Calu3 (cell line): ENCODE data around the gene GOLT1A. TPM values are rescaled to one million over a fixed set of nuclear protein-coding genes. Genes with fewer than 3 reads are reported as not detected.

Experiments
- BruUV-seq: library from RNA; stranded (reverse); fragments of 400-500 nt; replicated peaks from 2 replicates; lab custom pipeline; 2021; lab: Mats Ljungman, UMichigan
- CTCF ChIA-PET: fragments of 300-600 bp; sonication (Branson Sonifier 250); formaldehyde crosslinking; loops from one replicate; lab custom pipeline; 2022; ENCODE audit warnings: antibody characterized with exemption; lab: Charles Lee
- DNase-seq: peaks from one replicate; pipeline ENCODE4 v3.0.0; 2022
- H3K27ac Mint-ChIP-seq: one replicate; pipeline ENCODE4 v1.8.0; 2022; ENCODE audit warnings: mixed read lengths; ENCODE audit not compliant: unreplicated experiment
- H3K27me3 Mint-ChIP-seq: one replicate; pipeline ENCODE4 v1.8.0; 2022; ENCODE audit warnings: mixed read lengths; ENCODE audit not compliant: unreplicated experiment
- H3K36me3 Mint-ChIP-seq: one replicate; pipeline ENCODE4 v1.8.0; 2022; ENCODE audit warnings: mild to moderate bottlenecking, moderate library complexity, mixed read lengths; ENCODE audit not compliant: insufficient read depth, unreplicated experiment
- H3K4me1 Mint-ChIP-seq: one replicate; pipeline ENCODE4 v1.8.0; 2022; ENCODE audit warnings: mild to moderate bottlenecking, low read depth, mixed read lengths; ENCODE audit not compliant: unreplicated experiment
- H3K4me3 Mint-ChIP-seq: one replicate; pipeline ENCODE4 v1.8.0; 2022; ENCODE audit warnings: mild to moderate bottlenecking, low read depth, moderate library complexity, mixed read lengths; ENCODE audit not compliant: unreplicated experiment
- H3K9me3 Mint-ChIP-seq: one replicate; pipeline ENCODE4 v1.8.0; 2022; ENCODE audit warnings: low read depth, mixed read lengths; ENCODE audit not compliant: unreplicated experiment
- intact Hi-C: fragments of 100-400 bp; cut with micrococcal nuclease; formaldehyde crosslinking; loops from one replicate; pipeline ENCODE4 v1.10.0; 2022; ENCODE audit not compliant: unreplicated experiment
- total RNA-seq: library from RNA; stranded (reverse); gene quantifications from 2 replicates; pipeline ENCODE4 v1.2.3, GENCODE V29; 2022
- TF ChIP-seq, protein P1 (sequence below): fragments of 200-600 bp; IDR thresholded peaks from one replicate; pipeline ENCODE4 v1.8.0; 2022; ENCODE audit warnings: antibody characterized with exemption; ENCODE audit not compliant: unreplicated experiment

The GOLT1A gene
- total RNA-seq, 1 experiment from 2014 or later: 3.5 TPM

DNA sequence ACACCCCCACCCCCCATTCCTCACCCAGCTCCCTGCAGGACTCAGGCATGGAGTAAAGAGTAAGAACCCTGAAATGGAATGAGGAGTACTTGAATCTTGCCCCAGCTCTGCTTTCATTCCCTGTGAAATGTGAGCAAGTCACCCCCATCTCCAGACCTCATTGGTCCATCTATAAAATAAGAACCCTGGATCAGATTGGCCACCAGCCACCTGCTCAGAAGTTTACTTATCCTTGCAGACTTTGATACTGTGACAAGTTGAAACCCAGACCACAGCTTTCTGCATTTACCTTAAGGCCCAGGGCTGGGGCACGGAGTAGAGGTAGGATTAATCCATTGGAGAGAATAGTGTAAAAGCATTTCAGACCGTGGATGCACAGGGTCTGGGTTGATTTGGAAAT, 19.7 kb downstream of the GOLT1A start:
- H3K9me3 Mint-ChIP-seq: peaks cover 4% of the 10 kb centered on the region
- CTCF ChIA-PET: no interaction called here
- H3K4me3 Mint-ChIP-seq: no peak overlapping the region
- BruUV-seq: no TSS peak
- DNase-seq: no peak
- H3K27me3 Mint-ChIP-seq: peaks cover 25% of the 10 kb centered on the region
- intact Hi-C loops: no loop called here
- TF ChIP-seq, protein P1, sequence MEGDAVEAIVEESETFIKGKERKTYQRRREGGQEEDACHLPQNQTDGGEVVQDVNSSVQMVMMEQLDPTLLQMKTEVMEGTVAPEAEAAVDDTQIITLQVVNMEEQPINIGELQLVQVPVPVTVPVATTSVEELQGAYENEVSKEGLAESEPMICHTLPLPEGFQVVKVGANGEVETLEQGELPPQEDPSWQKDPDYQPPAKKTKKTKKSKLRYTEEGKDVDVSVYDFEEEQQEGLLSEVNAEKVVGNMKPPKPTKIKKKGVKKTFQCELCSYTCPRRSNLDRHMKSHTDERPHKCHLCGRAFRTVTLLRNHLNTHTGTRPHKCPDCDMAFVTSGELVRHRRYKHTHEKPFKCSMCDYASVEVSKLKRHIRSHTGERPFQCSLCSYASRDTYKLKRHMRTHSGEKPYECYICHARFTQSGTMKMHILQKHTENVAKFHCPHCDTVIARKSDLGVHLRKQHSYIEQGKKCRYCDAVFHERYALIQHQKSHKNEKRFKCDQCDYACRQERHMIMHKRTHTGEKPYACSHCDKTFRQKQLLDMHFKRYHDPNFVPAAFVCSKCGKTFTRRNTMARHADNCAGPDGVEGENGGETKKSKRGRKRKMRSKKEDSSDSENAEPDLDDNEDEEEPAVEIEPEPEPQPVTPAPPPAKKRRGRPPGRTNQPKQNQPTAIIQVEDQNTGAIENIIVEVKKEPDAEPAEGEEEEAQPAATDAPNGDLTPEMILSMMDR: no peak
- peaks cover 29% of the 10 kb centered on the region for H3K4me1 Mint-ChIP-seq
- H3K36me3 Mint-ChIP-seq: peaks cover 8% of the 10 kb centered on the region
- no peak overlapping the region for H3K27ac Mint-ChIP-seq

- Mint-ChIP-seq H3K27ac (no peak overlapping the region), H3K36me3 (no peaks in the 10 kb centered on the region), H3K9me3 (peaks cover 4% of the 10 kb centered on the region), H3K4me1 (peaks cover 18% of the 10 kb centered on the region), H3K4me3 (no peak overlapping the region), H3K27me3 (peaks cover 38% of the 10 kb centered on the region)
- no peak for DNase-seq
- CTCF ChIA-PET: interaction anchor here (0.5 to 0.7 kb wide), 4 partner anchors 9 to 84 kb away, joined by 3 to 6 read pairs (median 4); no protein-coding TSS in a partner anchor
- intact Hi-C loops: no loop called here
- no TSS peak for BruUV-seq
- TF ChIP-seq, protein P1: no peak
These were observed 21.0 kb downstream of the GOLT1A start for GRCh38 chr1:204192589-204193352.

DNA sequence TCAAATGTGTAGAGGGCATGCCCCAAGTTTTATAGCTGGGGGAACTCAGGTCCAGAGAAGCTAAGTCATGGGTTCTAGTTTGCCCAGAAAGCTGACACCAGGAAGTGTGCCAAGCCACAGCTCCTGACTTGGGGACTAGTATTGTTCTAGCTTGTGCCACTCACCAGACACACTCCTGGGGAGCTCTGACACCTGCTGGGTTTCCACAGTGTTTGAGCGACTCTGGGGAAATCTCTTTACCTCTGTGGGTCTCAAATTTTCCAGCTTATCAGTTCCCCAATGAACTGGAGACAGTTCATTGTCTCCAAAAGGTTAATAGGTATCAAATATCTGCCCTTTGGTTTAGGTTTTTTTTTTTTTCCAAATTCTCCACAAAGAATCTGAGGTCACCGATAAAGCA, 21.7 kb downstream of the GOLT1A start:
- no TSS peak for BruUV-seq
- TF ChIP-seq, protein P1: no peak
- DNase-seq: no peak
- intact Hi-C loops: no loop called here
- Mint-ChIP-seq H3K27me3 (peaks cover 45% of the 10 kb centered on the region), H3K36me3 (no peaks in the 10 kb centered on the region), H3K4me3 (no peak overlapping the region), H3K27ac (no peak overlapping the region), H3K9me3 (peaks cover 4% of the 10 kb centered on the region), H3K4me1 (peaks cover 18% of the 10 kb centered on the region)
- CTCF ChIA-PET: interaction anchor here (0.5 to 0.7 kb wide), 2 partner anchors 85 to 168 kb away, joined by 4 to 5 read pairs; no protein-coding TSS in a partner anchor

- DNase-seq: no peak
- H3K27me3 Mint-ChIP-seq: peaks cover 51% of the 10 kb centered on the region
- H3K4me3 Mint-ChIP-seq: no peak overlapping the region
- no TSS peak for BruUV-seq
- H3K9me3 Mint-ChIP-seq: peaks cover 4% of the 10 kb centered on the region
- peaks cover 18% of the 10 kb centered on the region for H3K4me1 Mint-ChIP-seq
- intact Hi-C loops: no loop called here
- no peaks in the 10 kb centered on the region for H3K36me3 Mint-ChIP-seq
- H3K27ac Mint-ChIP-seq: no peak overlapping the region
- TF ChIP-seq, protein P1: no peak
- CTCF ChIA-PET: interaction anchor here (0.7 to 1.4 kb wide), 2 partner anchors 29 to 169 kb away, joined by 4 to 7 read pairs; no protein-coding TSS in a partner anchor
These were observed 22.3 kb downstream of the GOLT1A start for GRCh38 chr1:204191456-204191855.
